ENCODE measurements around the gene SLC5A1. TPM values are rescaled to one million over a fixed set of nuclear protein-coding genes. Genes with fewer than 3 reads are reported as not detected.

SLC5A1 gene
- total and polyA plus RNA-seq, 9 of the 15 experiments (the other 6 are each of a cell fraction or from before 2014, with no cell fraction given): not detected

- ATAC-seq: no peak
- no peak for TF ChIP-seq MBD2 (IDR thresholded peaks at IDR 0.05; ENCODE audit: borderline replicate concordance, low read depth)
- TF ChIP-seq U2AF2 (optimal IDR thresholded peaks at IDR 0.05; ENCODE audit: low read depth, low read length): no peak
- TF ChIP-seq ZBTB7A (IDR thresholded peaks at IDR 0.05; ENCODE audit: borderline replicate concordance, control insufficient read depth, low read depth, low read length): no peak
- TF ChIP-seq ZFP30 (CRISPR knock-in tag; IDR thresholded peaks at IDR 0.05; ENCODE audit: borderline replicate concordance): no peak
- TF ChIP-seq MITF (IDR thresholded peaks at IDR 0.05): no peak
- TF ChIP-seq TSHZ1 (CRISPR knock-in tag; IDR thresholded peaks at IDR 0.05): no peak
- TF ChIP-seq ZNF398 (CRISPR knock-in tag; IDR thresholded peaks at IDR 0.05): no peak
- TF ChIP-seq GATAD2A (IDR thresholded peaks at IDR 0.05): no peak
- no peak for TF ChIP-seq ARID3B (CRISPR knock-in tag; IDR thresholded peaks at IDR 0.05; ENCODE audit: borderline replicate concordance)
- TF ChIP-seq ZNF263 (CRISPR knock-in tag; IDR thresholded peaks at IDR 0.05; ENCODE audit: borderline replicate concordance): no peak
- TF ChIP-seq ZNF445 (CRISPR knock-in tag; IDR thresholded peaks at IDR 0.05; ENCODE audit: low read depth): no peak
- no peak for TF ChIP-seq HDAC3 (IDR thresholded peaks at IDR 0.05; ENCODE audit: borderline replicate concordance, partially characterized antibody)
These were observed 36.3 kb downstream of the SLC5A1 start for GRCh38 chr22:32079130-32080089.

More at GRCh38 chr22:32079130-32080089, 36.3 kb downstream of the SLC5A1 start:
- no peak overlapping the region for H3K4me2 ChIP-seq (ENCODE audit: insufficient read depth, low read length)
- no peak overlapping the region for H3K4me3 ChIP-seq
- H3K36me3 ChIP-seq (ENCODE audit: control insufficient read depth, insufficient read depth, low read length): no peaks in the 10 kb centered on the region
- in situ Hi-C loops (cut with MboI) (loop anchor here (5.0 kb wide), 1 partner anchor 102 kb away; no protein-coding TSS in a partner anchor), intact Hi-C loops (cut with micrococcal nuclease) (no loop called here)
- no peaks in the 10 kb centered on the region for H3K9me1 ChIP-seq (ENCODE audit: control insufficient read depth, insufficient read depth, low read length)
- DNase-seq (ENCODE audit: extremely low read depth in 1 of 4, low spot score in 3 of 4): no peak
- peaks cover 0 to 2% of the 10 kb centered on the region in 2 experiments; a peak in 1 of 5 replicates for H3K27me3 ChIP-seq (ENCODE audit: control insufficient read depth in 2 of 2, insufficient read depth in 2 of 2, low read length in 2 of 2)
- ChIA-PET CTCF (ENCODE audit: low intra/inter-chr PET ratio) (no interaction called here), POLR2A (interaction anchor here (0.6 to 1.0 kb wide), 2 partner anchors 12 to 199 kb away, joined by 3 read pairs; no protein-coding TSS in a partner anchor)
- no peaks in the 10 kb centered on the region for H3K79me2 ChIP-seq (ENCODE audit: control insufficient read depth, insufficient read depth, low read length)
- H3K9ac ChIP-seq (ENCODE audit: insufficient read depth in 1 of 2, low read depth in 2 of 2, low read length in 2 of 2): no peak overlapping the region
- BruUV-seq (replicated peaks): no TSS peak
- FAIRE-seq: no peak
- no peaks in the 10 kb centered on the region for H3K9me3 ChIP-seq (replicated peaks; ENCODE audit: control insufficient read depth, insufficient read depth, low read depth, low read length)
- no peaks in the 10 kb centered on the region for H4K20me1 ChIP-seq (replicated peaks; ENCODE audit: control insufficient read depth, insufficient read depth, low read length)
- no peak overlapping the region for H3K27ac ChIP-seq (ENCODE audit: extremely low read depth, low read depth, low read length)
- H2AFZ ChIP-seq (ENCODE audit: low read depth, low read length): no peak overlapping the region
- 1% methylated on average over 6 of the region's 7 CpGs for WGBS (ENCODE audit: insufficient coverage, low coverage, missing lambda C conversion rate)
- H3K4me1 ChIP-seq (replicated peaks in 1 of 2; ENCODE audit: control insufficient read depth in 2 of 2, insufficient read depth in 2 of 2, low read length in 2 of 2): no peaks in the 10 kb centered on the region

Data from K562 (cell line).